Fibroblast of skin of left quadriceps (primary cell): ENCODE results near the gene LRRC52.

ENCODE experiments used
- DNase-seq, 2 experiments: peaks; one replicate each; pipeline ENCODE4 v3.0.0-alpha.2; 2013; ENCODE audit warnings: low read depth in 2 of 2

Gene LRRC52

GRCh38 chr1:165543532-165544438 is at the start of gene LRRC52:
TSS of gene LRRC52 (plus strand) at chr1:165544000. CDS start at chr1:165544297, 297 bp downstream.
- DNase-seq = no peak

- no peak for DNase-seq
Measured at GRCh38 chr1:165494949-165495857, 48.6 kb upstream of the LRRC52 start.

DNA sequence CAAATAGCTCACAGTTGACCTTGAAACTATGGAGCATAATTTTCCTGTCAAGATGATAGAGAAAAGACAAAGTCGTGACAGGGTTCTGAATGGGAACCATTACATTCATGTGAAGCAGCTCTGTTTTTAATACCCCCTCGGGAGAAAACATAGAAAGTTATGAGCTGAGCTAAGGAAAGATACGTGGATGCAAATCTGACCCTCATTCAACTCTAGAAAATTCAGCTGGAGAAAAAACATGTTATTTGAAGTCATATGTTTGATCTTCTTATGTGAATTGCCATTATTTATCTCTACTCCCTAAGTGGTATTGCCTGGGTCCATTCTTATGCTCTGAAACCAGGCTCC is 48.0 kb upstream of the LRRC52 start:
- no peak for DNase-seq

DNA sequence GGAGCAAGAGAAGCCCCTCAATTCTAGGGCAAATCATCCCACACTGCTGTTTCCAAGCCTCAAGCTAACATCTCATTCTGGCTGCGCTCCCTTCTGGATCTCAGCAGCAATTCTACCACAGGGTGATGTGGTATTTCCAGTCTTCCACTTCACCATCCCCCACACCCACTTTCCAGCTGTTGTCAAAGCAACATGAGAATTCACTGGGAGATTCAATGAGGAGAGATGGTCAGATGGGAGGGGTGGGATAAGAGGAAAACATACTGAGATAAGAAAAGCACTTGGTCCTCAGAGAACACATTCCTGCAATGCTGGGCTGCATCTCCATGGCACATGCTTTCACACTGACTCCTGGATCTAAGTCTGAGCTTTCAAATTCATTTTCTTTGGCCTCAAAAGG is 47.3 kb upstream of the LRRC52 start:
- no peak for DNase-seq

DNA sequence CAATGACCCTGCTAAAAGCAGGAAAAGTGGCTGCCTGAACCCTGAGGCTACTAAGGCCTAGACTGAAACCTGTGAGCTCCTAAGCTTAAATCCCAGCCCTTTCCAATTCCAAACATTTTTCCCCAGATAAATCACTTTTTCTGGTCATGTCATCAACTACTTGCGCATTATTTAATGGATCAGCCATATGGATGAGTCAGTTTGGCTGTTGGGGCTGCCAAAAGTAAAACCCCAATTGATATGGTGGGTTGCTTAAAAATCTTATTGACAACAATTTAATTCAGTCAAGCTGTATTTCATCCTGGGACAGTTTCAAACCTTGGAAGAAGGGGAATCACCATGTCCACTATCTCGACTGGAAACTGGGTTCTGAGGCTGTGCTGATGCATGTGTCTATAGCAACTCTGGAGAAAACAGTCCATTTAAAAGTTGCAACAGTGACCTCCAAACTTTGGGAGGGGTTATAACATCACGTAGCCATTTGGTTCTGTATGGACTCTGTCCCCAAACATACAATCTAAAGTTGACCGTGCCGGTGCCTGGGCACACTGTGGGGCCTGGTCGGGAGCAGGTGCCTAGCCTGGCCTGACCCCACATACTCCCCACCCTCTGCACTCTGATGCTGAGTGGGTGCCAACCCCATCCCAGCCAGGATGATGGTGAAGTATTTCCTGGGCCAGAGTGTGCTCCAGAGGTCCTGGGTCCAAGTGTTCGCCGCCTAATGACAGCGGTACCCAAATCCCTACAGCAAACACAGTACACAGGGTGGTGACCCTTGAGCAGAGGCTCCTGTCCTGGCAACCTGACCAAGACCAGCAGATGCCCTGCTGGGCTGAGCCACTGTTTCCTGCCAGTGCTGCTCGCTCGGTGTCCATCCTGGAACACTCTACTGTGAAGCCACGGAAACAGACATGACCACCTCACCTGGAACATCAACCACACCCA is 46.5 kb upstream of the LRRC52 start:
- peak; percentile 11 to 17 for DNase-seq

- no peak for DNase-seq
Measured at GRCh38 chr1:165501330-165501969, 42.4 kb upstream of the LRRC52 start.

DNA sequence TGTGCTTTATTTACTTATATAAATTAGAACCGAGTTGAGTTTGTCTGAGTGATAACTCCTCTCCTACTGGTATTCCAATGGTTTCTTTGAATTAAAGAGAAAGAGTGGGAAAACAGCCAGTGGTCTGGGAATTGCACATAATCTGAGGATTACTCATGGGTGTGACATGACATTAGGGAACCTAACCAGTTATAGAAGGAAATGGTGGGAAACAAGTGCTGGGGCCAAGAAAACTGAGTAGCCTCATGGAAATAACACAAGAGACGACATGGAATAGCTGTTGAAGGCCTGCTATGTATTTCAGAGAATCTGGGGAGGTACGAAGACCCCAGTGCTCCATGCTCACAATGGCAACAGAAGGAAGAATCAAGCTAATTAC is 41.8 kb upstream of the LRRC52 start:
- no peak for DNase-seq

- DNase-seq = no peak
Measured at GRCh38 chr1:165507570-165507969, 36.2 kb upstream of the LRRC52 start.

DNA sequence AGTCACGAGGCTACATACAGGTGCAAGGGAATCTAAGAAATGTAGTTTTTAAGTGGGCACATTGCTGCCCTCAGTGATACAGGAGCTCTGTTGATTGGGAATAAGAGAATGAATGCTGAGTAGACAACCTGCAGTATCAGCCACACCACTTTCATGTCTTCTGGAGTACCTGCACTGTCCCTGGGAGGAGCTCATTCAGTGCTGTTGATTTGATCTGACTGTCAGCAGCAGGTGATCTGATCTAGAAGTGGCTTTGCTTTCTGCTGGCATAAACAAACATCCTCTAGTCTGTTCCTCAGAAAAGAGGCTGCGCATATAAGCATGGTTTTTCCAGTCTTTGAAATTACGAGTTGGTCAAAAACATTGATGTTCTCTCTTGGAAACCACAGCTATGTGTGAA is 35.5 kb upstream of the LRRC52 start:
- no peak for DNase-seq

DNA sequence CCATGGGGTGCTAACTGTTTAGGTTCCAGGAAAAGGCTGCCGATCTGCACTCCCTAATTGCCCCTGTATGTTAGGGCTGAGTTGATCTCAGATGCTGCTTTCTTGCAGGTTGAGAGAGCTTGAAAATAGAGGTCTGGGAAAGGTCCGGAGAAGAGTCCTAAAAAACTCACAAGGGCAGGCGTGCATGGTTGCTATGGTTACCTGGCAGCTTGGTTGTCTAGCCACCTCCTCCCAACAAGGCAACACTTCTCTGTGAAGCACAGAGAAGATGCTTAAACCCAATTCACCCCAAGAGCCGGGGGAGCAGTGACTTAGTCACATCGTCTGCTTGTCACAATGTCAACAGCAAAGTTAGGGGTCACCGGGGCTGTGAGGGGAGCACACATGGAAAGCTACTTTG is 31.0 kb upstream of the LRRC52 start:
- DNase-seq = no peak

DNA sequence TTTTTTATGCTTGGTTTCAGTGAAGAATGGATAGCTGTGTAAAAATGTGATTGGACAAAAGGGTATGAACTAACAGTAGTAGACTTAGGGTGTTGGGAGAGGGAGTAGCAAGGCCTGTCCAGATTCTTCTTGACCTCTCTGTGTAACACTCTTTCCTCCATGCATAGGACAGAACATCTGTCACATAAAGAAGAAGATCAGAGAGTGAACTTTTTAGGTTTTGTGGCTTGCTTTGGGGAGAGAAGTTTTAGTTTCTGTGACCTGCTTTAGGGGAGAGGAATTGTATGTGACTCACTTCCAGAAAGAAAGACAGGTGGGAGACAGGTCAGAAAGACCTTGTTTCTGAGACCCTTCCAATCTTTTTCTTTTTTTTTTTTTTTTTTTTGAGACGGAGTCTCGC is 27.3 kb upstream of the LRRC52 start:
- DNase-seq = no peak

DNA sequence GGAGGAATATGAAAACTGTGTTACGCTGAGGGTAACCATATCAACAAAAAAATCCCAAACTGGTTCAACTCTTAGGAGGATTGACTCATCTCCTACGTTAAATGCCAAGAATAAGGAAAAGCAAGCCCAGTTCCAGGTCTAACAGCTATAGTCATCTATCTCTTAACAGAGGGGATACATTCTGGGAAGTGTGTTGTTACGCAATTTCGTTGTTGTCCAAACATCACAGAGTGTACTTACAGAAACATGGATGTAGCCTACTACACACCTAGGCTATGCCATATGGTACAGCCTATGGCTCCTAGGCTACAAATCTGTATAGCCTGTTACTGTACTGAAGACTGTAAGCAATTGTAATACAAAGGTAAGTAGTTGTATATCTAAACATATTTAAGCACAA is 23.2 kb upstream of the LRRC52 start:
- no peak for DNase-seq

GRCh38 chr1:165524639-165525285 is 19.0 kb upstream of the LRRC52 start:
- DNase-seq = no peak

DNA sequence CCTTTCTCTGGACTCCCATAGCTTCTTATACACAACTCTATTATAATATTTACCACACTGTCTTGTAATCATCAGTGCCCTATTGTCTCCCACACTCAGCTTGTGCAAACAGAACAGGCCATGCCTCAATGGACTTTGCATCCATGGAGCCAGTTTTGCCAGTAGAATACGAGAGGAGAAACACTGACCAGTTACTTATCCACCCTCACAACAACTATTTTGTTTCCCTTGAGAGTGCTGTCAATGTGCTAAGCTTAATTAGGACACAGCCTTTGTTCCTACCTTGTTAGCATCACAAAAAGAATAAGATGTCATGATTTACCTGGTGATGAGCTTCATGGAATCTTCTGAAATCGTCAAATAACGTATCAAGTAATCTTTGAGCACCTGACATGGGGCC is 18.1 kb upstream of the LRRC52 start:
- DNase-seq = no peak

DNA sequence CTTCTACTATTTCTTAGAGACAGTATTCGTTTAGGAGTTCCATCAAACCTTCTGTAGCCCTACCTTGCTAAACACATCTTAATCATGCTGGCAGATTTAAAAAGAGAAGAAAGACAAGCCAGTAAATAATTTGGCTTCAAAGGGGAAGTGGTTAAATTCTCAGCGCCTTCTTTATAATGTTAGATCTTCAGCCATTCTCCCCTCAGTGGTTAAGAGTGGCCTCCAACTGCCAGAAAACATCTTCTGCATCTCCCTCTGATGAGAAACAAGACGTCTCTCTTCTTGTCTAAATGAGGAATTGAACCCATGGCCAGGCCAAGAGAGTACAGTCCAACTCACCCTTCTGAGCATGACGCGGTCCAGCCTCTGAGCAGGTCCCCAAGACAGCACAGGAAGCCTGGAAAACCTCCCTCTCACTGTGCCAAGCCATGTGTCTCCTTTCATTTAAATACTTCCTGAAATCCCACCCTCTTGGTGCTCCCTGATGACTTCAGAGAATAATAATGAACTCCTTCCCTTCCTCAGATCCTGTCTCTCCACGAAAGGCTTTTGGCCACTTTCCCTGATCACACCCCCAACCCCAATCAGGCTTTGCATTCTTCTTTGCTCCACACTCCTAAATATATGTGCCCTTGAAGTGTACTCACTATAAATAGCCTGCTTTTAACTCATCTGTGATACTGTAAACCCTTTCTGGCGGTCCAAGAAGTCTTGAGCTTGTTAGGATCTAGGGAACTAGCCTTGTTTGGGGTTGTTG is 16.4 kb upstream of the LRRC52 start:
- DNase-seq = no peak

DNA sequence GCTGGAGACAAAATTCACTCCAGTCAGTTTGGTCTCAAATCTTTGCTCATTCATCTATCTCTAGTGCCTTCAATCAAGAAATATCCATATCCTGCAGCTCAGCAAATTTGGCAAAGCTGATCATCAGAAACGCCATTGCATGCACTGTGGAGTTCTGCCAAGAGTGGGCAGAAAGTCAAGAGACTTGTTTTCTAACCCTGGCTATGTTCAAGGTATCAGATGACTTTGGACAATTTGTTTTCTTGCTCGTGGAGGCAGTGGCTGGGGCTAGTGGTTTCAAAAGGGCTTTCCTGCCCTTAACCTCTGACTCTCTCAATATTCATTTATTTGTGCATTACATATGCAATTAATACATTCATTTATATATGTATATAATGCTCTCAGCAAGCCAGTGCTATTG is 12.8 kb upstream of the LRRC52 start:
- DNase-seq = no peak

DNA sequence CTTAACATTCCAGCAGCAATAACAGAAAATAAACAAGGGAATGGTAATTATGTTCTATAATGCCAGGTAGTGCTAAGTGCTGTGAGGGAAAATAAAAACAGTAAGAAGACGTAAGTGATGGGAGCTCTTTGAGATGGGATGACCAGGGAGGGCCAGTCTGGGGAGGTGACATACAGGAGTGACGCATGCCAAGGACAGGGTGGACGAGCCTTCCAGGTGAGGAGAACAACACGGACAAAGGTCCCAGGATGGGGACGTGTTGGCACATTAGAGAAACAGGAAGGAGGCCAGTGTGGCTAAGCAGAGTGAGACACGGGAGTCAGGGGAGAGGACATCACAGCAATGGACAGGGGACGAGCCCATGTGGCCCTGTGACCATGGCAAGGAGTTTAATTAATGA is 11.7 kb upstream of the LRRC52 start:
- DNase-seq = no peak

DNA sequence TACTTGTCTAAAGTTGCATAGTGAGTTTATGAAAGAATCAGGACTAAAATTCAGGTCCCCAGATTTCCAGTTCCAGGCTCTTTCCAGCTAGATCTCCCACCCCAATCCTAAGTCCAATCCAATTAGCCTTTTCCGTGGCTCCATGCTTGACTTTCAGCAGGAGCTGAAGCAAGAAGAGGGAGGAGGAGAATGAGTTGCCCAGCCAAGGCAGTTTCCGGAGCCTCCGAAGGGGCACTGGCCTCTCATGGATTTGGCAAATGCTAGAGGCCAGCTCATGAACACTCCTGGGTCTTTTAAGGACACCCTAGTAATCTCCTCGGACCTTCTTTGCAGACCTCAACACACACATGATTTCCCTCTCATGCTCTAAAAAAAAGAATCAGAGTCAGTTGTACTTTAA is 10.5 kb upstream of the LRRC52 start:
- no peak for DNase-seq

- no peak for DNase-seq
Measured at GRCh38 chr1:165536016-165536415, 7.8 kb upstream of the LRRC52 start.
